OCI-LY3 (cell line): ENCODE data around the gene AVPR1B.

ENCODE experiments used
- CTCF ChIP-seq: fragments of 200-600, 300-600 bp; sonication (generic); IDR thresholded peaks from 2 replicates; pipeline ENCODE4 v1.5.1; 2014; ENCODE audit warnings: antibody characterized with exemption, low read length, low read depth
- EZH2phosphoT487 ChIP-seq: fragments of 200-600 bp; shearing (Covaris generic); IDR thresholded peaks from 2 replicates; pipeline ENCODE4 v1.6.1; 2018; ENCODE audit warnings: antibody characterized with exemption, mixed run types, low read depth

GRCh38 chr1:206074839-206075238 lies 42.3 kb downstream of the AVPR1B start:
- TF ChIP-seq EZH2phosphoT487 (no peak), CTCF (peak; percentile 22)
